Astrocyte (in vitro differentiated cells and primary cell): ENCODE results near the gene NTM.

ENCODE experiments used
- EZH2 ChIP-seq: IDR thresholded peaks from 2 replicates; pipeline ENCODE4 v1.6.1; 2012; ENCODE audit warnings: mild to moderate bottlenecking, low read length, inconsistent platforms; ENCODE audit not compliant: insufficient read depth
- TF ChIP-seq, protein P1 (sequence below): IDR thresholded peaks from 2 replicates; pipeline ENCODE4 v1.5.1; 2011; ENCODE audit warnings: low read depth, mild to moderate bottlenecking, inconsistent platforms, low read length, moderate library complexity; ENCODE audit not compliant: insufficient read depth

DNA sequence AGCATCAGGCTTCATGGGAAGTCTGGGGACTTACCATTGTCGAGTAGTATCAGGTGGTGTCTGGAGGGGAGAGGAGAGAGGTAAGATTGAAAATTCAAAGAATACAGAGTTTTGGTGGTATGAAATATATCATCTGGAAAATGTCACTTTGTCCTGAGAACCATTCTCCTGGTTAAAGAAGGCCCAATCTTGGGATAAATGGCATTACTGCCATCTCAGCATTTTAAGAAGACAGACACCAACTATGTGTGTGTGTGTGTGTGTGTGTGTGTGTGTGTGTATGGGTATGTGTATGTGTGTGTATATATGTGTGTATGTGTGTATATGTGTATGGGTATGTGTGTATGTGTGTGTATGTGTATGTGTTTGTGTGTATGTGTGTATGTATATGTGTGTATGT lies 673.3 kb downstream of the NTM start:
- TF ChIP-seq, protein P1, sequence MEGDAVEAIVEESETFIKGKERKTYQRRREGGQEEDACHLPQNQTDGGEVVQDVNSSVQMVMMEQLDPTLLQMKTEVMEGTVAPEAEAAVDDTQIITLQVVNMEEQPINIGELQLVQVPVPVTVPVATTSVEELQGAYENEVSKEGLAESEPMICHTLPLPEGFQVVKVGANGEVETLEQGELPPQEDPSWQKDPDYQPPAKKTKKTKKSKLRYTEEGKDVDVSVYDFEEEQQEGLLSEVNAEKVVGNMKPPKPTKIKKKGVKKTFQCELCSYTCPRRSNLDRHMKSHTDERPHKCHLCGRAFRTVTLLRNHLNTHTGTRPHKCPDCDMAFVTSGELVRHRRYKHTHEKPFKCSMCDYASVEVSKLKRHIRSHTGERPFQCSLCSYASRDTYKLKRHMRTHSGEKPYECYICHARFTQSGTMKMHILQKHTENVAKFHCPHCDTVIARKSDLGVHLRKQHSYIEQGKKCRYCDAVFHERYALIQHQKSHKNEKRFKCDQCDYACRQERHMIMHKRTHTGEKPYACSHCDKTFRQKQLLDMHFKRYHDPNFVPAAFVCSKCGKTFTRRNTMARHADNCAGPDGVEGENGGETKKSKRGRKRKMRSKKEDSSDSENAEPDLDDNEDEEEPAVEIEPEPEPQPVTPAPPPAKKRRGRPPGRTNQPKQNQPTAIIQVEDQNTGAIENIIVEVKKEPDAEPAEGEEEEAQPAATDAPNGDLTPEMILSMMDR, result no peak
- no peak for TF ChIP-seq EZH2
